T-helper 2 cell (primary cell): Measurements from ENCODE around the gene ZNF701.
"Not testable (repeated sequence)": the region's sequence is repeated elsewhere in the genome, so short reads cannot be mapped to it uniquely, and the experiment has no call there.

Experiments used
- DNase-seq, 5 experiments: peaks; one replicate each; pipeline versions ENCODE4 v3.0.0 to v3.0.0-alpha.2; 2012 to 2022

ZNF701 gene

DNA sequence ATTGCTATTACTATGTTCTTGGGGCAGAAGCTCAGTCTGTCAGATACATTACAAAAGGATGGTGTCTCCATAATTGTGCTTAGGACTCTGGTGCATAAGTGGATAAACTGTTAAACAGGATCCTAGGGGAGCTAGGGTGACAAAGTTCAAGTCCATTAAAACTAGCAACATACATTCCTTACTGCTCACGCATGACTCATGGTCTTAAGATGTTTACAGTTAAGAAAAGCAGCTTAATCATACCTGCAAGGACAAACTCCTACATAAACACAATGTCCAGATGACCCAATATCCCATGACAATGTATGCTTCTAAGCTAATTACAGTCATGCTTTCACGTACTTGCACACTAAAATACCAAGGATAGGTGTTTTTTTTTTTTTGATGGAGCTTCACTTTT is 3.5 kb upstream of the ZNF701 start:
- DNase-seq: no peak

DNA sequence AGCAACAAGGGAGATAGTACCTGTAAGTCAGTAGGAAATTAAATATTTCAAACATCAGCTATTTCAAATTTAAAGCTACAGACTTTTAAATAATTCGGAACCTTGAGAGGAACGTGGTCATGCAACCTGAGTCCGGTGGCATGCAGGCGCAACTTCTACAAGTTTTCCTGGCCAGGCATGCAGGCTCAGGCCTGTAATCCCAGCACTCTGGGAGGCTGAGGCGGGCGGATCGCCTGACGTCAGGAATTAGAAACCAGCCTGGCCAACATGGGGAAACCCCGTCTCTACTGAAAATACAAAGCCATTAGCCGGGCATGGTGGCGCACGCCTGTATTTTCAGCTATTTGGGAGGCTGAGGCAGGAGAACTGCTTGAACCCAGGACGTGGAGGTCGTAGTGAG is 2.2 kb upstream of the ZNF701 start:
- no peak for DNase-seq

DNA sequence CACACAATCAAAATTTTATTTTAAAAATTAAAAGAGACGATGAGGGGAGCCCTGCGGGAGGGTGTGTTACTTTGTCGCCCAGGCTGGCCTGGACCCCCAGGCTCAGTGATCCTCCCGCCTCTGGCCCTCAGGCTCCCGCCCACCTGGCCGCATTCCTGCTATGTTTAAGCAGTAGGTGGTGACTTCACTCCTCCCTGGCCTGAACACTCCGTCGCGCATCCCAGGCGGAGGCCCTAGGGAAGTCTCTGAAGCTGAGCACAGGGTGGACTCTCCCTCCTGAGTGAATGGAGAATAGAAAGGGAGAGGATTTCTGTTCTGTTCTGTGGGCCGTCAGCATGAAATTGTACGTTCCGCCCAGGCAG is 468 bp upstream of the ZNF701 start:
- not testable (repeated sequence) for DNase-seq

DNA sequence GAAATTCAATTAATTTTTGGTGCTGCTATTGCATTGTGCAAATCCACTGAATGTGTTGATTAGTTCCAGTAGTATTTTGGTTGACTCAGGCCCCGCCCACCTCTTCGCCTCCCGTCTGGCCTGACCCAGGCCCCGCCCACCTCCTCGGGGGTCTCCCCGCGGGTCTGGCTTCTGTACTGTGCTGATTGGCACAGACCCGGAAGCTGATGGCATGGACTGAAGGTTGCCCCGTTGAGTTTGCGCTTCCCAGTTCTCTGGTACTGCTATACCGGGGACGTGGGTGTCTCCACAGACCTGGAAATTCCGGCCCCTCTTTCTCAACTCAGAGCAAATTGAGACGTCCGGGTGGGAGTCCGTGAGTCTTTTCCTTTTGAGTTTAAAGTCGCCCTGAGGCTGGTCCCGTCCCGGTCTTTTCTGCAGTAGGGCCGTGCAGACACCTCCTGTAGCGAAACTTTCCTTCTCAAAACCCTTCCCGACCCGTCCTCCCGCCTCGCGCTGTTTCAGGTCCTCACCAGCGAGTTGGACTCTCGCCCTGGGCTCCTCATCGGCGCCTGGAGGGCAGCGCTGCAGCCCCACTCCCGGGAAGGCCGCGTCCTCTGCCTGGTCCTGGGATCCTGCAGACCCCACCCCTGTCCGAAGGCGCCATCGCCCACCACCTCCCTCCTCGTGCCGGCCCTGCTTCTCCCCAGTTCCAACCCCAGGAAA is 14.8 kb downstream of the ZNF701 start:
- no peak for DNase-seq

DNA sequence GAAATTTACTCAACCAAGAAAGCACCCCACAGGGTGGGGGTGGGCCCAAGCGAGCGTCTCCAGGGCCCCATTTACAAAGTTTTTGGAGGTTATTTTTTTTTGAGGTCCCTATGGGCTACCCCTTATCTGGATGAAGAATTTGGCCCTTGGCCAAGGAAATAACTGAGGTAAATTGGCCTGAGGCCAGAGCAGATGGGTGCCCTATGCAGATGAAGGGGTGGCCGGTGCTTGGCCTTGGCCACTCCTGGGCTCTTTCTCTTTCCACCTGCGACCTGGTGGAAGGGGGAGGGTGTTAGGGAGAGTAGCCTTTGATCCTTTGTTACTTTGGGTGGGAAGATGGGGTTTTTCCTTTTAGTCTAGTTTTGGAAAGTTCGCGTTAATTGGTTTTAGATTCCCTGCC is 15.5 kb downstream of the ZNF701 start:
- DNase-seq: no peak

DNA sequence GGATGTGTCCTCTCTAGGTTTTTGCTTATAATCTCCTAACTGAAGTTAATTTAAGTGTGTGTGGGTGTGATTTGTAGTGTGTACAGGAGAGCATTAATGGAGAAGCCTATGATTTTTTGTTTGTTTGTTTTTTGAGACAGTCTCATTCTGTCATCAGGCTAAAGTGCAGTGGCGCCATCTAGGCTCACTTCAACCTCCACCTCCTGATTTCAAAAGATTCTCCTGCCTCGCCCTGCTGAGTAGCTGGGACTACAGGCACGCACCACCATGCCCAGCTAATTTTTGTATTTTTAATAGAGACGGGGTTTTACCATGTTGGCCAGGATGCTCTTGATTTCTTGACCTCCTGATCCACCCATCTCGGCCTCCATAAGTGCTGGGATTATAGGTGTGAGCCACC is 20.6 kb downstream of the ZNF701 start:
- no peak for DNase-seq

DNA sequence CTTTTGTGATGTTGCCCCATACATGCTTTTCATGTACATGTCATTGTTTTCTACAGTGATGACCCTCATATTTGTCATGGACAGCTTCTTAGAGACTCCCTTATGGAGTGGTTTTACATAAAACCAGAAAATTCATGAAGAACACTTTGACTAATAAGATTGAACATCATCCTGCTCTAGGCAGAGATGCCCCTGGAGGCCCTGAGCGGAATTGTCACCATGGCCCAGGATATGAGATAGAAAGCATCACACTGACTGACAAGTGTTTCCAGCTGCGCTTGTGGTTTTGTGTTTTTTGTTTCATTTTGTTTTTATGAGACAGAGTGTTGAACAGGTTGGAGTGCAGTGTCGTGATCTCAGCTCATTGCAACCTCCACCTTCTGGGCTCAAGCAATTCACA is 22.2 kb downstream of the ZNF701 start:
- DNase-seq: no peak

DNA sequence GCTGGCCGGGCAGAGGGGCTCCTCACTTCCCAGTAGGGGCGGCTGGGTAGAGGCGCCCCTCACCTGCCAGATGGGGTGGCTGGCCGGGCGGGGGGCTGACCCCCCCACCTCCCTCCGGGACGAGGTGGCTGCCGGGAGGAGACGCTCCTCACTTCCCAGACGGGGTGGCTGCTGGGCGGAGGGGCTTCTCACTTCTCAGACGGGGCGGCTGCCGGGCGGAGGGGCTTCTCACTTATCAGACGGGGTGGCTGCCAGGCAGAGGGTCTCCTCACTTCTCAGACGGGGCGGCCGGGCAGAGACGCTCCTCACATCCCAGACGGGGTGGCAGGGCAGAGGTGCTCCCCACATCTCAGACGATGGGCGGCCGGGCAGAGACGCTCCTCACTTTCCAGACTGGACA is 23.4 kb downstream of the ZNF701 start:
- DNase-seq: not testable (repeated sequence)

DNA sequence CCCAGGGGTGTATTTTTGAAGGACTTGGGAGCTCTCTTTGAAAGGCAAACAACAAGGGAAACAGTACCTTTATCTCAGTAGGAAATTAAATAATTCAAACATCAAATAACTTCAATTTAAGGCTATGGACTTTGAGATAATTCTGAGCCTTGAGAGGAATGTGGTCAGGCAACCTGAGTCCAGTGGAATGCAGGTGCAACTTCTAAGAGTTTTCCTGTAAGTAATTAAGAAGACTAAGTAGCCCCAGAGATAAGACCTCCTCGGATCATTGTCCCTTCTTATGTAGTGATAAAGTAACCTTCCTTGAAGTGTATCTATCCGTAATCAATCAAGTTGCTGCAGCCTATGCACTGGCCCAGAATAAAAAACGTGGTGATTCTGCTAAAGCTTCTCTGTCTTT is 29.2 kb downstream of the ZNF701 start:
- DNase-seq: no peak

DNA sequence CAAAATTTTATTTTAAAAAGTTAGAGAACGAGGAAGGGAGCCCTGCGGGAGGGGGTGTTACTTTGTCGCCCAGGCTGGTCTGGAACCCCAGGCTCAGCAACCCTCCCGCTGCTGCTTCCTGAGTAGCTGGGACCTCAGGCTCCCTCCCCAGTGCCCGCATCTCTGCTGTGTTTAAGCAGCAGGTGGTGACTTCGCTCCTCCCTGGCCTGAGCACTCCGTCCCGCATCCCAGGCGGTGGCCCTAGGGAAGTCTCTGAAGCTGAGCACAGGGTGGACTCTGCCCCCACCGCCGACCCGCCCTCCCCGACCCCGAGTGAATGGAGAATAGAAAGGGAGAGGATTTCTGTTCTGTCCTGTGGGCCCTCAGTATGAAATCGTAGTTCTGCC is 30.5 kb downstream of the ZNF701 start:
- DNase-seq: peak in 1 of 5 experiments; percentile 24

DNA sequence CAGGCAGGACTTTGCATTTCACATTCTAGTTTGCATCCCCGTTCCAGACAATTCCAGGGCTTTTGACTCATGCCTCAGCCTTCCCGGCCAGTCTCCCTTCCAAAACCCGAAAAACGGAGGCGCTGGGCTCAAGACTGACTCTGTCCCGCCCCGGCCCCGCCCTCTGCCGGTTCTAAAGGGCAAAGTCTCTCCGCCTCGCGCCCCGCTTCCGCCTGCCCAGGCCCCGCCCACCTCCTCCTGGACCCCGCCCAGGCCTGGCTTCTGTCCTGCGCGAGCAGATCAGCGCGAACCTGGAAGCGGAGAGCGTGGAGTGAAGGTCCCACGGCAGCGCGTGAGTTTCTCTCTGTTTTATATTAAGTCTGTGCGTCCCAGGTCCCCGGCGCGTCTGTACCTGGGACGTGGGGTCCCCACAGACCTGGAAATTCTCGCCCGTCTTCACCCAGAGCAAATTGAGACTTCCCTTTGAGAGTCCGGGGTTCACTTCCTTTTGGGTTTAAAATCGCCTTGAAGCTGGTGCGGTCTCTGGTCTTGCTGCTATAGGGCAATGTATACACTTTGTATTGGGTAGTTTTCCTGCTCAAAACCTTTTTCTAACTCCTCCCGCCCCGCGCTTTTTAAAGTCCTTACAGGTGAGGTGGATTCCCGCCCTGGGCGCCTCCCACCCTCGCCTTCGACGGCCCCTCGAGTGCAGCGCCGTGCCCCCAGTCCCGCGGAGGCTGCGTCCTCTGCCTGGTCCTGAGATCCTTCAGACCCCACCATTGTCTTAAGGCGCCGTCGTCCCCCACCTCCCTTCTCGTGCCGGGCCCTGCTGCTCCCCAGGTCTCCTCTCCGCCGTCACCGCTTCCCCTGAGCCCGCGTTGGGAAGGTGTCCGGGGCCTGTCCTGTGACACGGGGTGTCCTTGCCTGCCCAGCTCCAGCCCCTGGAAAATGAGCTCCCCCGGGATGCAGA is 31.2 kb downstream of the ZNF701 start:
- DNase-seq: peak; percentile 80 to 90 (median 89)

DNA sequence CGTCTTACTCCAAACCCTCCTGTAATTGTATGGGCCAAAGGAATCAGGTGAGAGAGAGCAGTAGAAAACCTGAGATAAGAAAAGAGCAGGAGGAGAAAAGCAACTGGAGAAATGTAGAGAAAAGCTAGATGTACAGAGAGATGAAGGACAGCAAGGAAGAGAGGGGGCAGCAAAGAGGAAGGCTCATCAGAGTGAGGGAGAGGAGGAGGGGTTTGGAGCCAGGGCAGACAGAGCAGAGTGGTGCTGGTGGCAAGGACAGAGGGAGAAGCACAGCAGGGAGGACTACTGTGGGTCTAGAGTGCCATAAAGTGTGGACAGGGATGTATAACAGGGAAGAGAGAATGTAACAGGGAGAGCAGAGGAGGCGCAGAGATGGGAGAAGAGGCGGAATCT is 31.9 kb downstream of the ZNF701 start:
- DNase-seq: not testable (repeated sequence)

DNA sequence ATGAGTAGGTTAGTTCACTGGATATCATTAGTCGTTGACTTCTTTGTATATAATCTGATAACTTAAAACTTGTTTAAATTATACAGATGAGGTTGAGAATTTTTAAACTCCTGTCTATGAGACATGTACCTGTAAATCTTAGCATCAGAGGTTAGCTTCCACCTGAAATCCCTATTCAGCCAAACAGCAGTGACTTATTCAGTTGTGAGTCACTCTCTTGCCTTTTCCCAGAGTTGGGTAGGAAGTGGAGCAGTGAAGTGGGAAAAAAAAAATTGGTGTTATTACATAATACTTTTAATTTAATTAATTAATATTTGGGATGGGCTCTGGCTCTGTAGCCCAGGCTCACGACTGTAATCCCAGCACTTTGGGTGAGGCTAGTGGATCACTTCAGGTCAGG is 32.9 kb downstream of the ZNF701 start:
- DNase-seq: no peak

DNA sequence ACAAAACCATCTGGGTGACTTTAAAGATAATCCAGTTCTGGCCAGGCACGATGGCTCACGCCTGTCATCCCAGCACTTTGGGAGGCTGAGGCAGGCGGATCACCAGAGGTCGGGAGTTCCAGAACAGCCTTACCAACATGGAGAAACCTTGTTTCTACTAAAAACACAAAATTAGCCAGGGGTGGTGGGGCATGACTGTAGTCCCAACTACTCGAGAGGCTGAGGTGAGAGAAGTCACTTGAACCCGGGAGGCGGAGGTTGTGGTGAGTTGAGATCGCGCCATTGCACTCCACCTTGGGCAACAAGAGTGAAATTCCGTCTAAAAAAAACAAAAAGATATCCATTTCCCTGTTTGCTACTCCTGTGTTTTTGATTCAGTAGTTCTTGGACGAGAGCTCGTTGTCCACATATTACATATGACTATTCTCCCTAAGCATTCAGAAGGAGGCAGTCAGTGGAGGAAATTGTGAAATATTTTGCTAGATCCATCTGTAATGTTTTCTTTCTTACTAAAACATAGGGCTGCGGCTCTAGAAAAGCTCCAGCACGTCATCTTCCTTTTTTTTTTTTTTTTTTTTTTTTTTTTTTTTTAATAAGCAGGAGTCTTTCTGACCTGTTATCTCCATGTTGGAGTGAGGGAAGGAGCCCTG is 33.6 kb downstream of the ZNF701 start:
- DNase-seq: no peak

DNA sequence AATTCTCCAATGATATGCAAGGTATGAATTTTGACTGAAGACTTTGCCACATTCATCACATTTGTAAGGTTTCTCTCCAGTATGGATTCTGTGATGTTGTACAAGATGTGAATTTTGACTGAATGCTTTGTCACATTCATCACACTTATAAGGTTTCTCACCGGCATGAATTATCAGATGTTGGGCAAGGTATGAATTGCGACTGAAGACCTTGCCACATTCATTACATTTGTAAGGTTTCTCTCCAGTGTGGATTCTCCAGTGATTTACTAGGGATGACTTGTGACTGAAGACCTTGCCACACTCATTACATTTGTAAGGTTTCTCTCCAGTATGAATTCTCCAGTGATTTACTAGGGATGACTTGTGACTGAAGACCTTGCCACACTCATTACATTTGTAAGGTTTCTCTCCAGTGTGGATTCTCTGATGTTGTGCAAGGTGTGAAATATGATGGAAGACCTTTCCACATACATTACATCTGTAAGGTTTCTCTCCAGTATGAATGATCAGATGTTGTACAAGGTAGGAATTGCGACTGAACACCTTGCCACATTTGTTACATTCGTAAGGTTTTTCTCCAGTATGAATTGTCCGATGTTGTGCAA is 43.3 kb downstream of the ZNF701 start:
- DNase-seq: no peak

DNA sequence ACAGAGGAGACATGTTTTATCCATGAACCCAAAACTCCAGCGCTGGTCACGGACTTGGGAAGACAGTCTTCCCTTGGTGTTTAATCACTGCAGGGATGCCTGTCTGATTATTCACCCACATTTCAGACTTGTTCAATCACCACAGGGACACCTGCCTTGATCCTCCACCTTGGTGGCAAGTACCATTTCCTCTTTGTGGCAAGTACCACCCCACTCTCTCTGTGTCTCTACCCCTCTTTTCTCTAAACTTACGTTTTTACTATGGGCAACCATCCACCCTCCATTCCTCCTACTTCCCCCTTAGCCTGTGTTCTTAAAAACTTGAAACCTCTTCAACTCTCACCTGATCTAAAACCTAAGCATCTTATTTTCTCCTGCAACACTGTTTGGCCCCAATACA is 51.3 kb downstream of the ZNF701 start:
- no peak for DNase-seq

DNA sequence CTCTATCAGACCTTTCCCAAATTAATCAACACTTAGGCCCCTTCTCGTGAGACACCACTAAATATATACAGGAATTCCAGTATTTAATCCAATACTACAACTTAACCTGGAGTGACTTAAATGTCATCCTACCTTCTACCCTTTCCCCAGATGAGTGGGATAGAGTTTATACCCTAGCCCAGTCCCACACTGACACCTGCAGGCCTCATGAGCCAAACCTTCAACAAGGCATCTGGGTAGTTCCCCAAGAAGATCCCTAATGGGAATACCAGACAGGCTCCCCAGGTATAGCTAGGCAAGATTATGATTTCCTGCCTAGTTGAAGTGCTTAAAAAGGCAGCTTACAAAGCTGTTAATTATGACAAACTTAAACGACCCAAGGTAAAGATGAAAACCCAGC is 52.2 kb downstream of the ZNF701 start:
- DNase-seq: no peak

DNA sequence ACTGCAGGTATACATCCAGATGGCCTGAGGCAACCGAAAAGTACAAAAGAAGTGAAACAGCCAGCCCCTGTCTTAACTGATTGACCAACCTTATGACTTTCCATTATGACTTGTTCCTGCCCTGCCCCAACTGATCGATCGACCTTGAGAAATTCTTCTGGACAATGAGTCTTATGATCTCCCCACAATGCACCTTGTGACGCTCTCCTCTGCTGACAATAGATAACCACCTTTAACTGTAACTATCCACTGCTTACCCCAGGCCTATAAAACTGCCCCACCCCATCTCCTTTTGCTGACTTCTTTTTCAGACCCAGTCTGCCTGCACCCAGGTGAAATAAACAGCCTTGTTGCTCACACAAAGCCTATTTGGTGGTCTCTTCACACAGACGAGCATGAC is 56.8 kb downstream of the ZNF701 start:
- DNase-seq: no peak

DNA sequence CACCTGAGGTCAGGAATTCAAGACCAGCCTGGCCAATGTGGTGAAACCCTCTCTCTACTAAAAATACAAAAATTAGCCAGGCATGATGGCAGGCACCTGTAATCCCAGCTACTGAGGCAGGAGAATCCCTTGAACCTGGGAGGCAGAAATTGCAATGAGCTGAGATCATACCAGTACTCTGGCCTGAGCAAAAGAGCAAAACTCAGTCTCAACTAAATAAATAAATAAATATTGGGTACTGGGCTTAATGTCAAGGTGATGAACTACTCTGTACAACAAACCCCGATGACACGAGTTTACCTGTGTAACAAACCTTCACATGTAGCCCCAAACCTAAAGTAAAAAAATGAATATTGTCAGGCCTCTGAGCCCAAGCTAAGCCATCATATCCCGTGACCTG is 57.4 kb downstream of the ZNF701 start:
- not testable (repeated sequence) for DNase-seq

DNA sequence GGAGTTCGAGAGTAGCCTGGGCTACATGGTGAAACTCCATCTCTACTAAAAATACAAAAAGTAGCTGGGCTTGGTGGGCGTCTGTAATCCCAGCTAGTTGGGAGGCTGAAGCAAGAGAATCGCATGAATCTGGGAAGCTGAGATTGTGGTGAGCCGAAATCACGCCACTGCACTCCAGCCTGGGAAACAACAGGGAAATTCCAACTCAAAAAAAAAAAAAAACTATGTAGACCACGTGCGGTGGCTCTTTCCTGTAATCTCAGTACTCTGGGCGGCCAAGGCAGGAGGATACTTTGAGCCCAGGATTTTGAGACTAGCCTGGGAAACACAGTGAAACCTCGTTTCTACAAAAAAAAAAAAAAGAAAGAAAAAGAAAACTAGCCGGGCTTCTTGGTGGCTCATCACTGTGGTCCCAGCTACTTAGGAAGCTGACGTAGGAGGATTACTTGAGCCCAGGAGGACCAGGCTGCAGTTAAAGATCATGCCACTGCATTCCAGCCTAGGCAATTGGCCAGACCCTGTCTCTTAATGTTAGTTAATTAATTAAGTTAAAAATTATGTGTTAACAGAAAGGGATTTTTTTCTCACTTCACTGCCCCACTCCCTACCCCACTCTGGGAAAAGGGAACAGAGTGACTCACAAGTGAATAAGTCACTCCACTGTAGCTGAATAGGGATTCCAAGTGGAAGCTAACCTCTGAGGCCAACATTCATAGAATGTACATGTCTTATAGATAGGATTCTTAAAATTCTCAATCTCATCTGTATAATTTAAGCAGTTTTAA is 65.9 kb downstream of the ZNF701 start:
- no peak for DNase-seq
